Frontal cortex (tissue), 4 donors: ENCODE measurements around the gene TBC1D3B. TPM values are rescaled to one million over a fixed set of nuclear protein-coding genes. Genes with fewer than 3 reads are reported as not detected.
"Not testable (repeated sequence)": the region's sequence is repeated elsewhere in the genome, so short reads cannot be mapped to it uniquely, and the experiment has no call there.

Experiments used
- DNase-seq, 2 donors: peaks; one replicate each; pipeline ENCODE4 v3.0.0; 2012; ENCODE audit warnings: low spot score in 2 of 2
- FAIRE-seq: peaks from 2 replicates; lab custom pipeline; 2012; peaks lifted over from hg19 to GRCh38; lab: Jason Lieb, UNC
- total RNA-seq: library from RNA; depleted of rRNA; stranded (reverse); fragments of >200 nt; gene quantifications from one replicate; pipeline ENCODE4 v1.2.3, GENCODE V29; 2014
- donor health status: control.
- donor health status: control.
- donor health status: control.

The TBC1D3B gene
- 1.6 TPM for total RNA-seq

GRCh38 chr17:36176536-36176935 lies at the start of gene TBC1D3B:
Gene TBC1D3B (minus strand): TSS chr17:36176636. CDS start chr17:36175050, 1,586 bp downstream.
- not testable (repeated sequence) for FAIRE-seq, DNase-seq

- not testable (repeated sequence) for FAIRE-seq
Measured at GRCh38 chr17:36222967-36223366, 46.5 kb upstream of the TBC1D3B start.

GRCh38 chr17:36221581-36222100 lies 45.2 kb upstream of the TBC1D3B start:
- DNase-seq, FAIRE-seq: not testable (repeated sequence)

More at GRCh38 chr17:36222967-36223366, 46.5 kb upstream of the TBC1D3B start:
- not testable (repeated sequence) for DNase-seq

- not testable (repeated sequence) for FAIRE-seq, DNase-seq
Measured at GRCh38 chr17:36220737-36221580, 44.5 kb upstream of the TBC1D3B start.

GRCh38 chr17:36219556-36219955 lies 43.1 kb upstream of the TBC1D3B start:
- FAIRE-seq, DNase-seq: not testable (repeated sequence)

GRCh38 chr17:36215406-36216308 lies 39.2 kb upstream of the TBC1D3B start:
- not testable (repeated sequence) for FAIRE-seq

GRCh38 chr17:36214918-36215317 lies 38.5 kb upstream of the TBC1D3B start:
- DNase-seq, result no peak

More at GRCh38 chr17:36215406-36216308, 39.2 kb upstream of the TBC1D3B start:
- DNase-seq, result not testable (repeated sequence)

GRCh38 chr17:36213695-36214094 lies 37.3 kb upstream of the TBC1D3B start:
- FAIRE-seq (no peak), DNase-seq (no peak)

More at GRCh38 chr17:36214918-36215317, 38.5 kb upstream of the TBC1D3B start:
- no peak for FAIRE-seq

GRCh38 chr17:36212966-36213365 lies 36.5 kb upstream of the TBC1D3B start:
- FAIRE-seq (no peak), DNase-seq (no peak)

- FAIRE-seq (no peak), DNase-seq (no peak)
Measured at GRCh38 chr17:36212272-36212605, 35.8 kb upstream of the TBC1D3B start.

GRCh38 chr17:36211484-36212271 lies 35.2 kb upstream of the TBC1D3B start:
- DNase-seq, FAIRE-seq: not testable (repeated sequence)

GRCh38 chr17:36210439-36211211 lies 34.2 kb upstream of the TBC1D3B start, which contains the start of gene CCL4L2:
Gene CCL4L2 (plus strand): TSS chr17:36211063.
- not testable (repeated sequence) for FAIRE-seq, DNase-seq

GRCh38 chr17:36209575-36209974 lies 33.1 kb upstream of the TBC1D3B start:
- FAIRE-seq (no peak), DNase-seq (no peak)

- not testable (repeated sequence) for DNase-seq, FAIRE-seq
Measured at GRCh38 chr17:36207383-36207782, 30.9 kb upstream of the TBC1D3B start.

GRCh38 chr17:36206486-36206821 lies 30.0 kb upstream of the TBC1D3B start:
- FAIRE-seq, DNase-seq: not testable (repeated sequence)

- no peak for FAIRE-seq
Measured at GRCh38 chr17:36205637-36206485, 29.4 kb upstream of the TBC1D3B start.

GRCh38 chr17:36204724-36205500 lies 28.5 kb upstream of the TBC1D3B start:
- no peak for FAIRE-seq
- no peak for DNase-seq

More at GRCh38 chr17:36205637-36206485, 29.4 kb upstream of the TBC1D3B start:
- DNase-seq, result no peak
